Endothelial cell of umbilical vein (primary cell): ENCODE measurements around the gene C10orf105. TPM values are rescaled to one million over a fixed set of nuclear protein-coding genes. Genes with fewer than 3 reads are reported as not detected.

Experiments
- BruUV-seq: library from RNA; stranded (reverse); fragments of 400-500 nt; replicated peaks from 2 replicates; lab custom pipeline; 2021; lab: Mats Ljungman, UMichigan
- CTCF ChIA-PET: fragments of 300-600, 350-600 bp; sonication (Branson Sonifier 250); formaldehyde crosslinking; loops from one replicate; lab custom pipeline; 2021; ENCODE audit warnings: antibody characterized with exemption, inconsistent platforms; lab: Charles Lee
- POLR2A ChIA-PET: fragments of 300-600, 350-600 bp; sonication (Branson Sonifier 250); formaldehyde crosslinking; loops from one replicate; lab custom pipeline; 2021; ENCODE audit warnings: antibody characterized with exemption, inconsistent platforms; lab: Charles Lee
- DNase-seq: peaks from one replicate; pipeline ENCODE4 v3.0.0-alpha.2; 2011; ENCODE audit warnings: low read depth, low spot score
- FAIRE-seq: peaks from 2 replicates; lab custom pipeline; 2011; peaks lifted over from hg19 to GRCh38; lab: Jason Lieb, UNC
- H2AFZ ChIP-seq: 2 replicates; pipeline ENCODE4 v1.6.0; 2012; ENCODE audit warnings: low read depth, low read length, control low read depth, inconsistent platforms
- H3K27ac ChIP-seq: 2 replicates; pipeline ENCODE4 v1.5.1; 2011; ENCODE audit warnings: low read depth, mild to moderate bottlenecking, control low read depth, low read length, moderate library complexity; ENCODE audit not compliant: insufficient read depth
- H3K27me3 ChIP-seq, 2 experiments: 2 replicates each; pipeline versions ENCODE4 v1.6.0 to v1.6.1; 2011; ENCODE audit warnings: low read length in 2 of 2, mixed read lengths in 1 of 2; ENCODE audit not compliant: control insufficient read depth in 2 of 2, insufficient read depth in 2 of 2
- H3K36me3 ChIP-seq, 2 experiments: 2 replicates in 1 of 2; 3 replicates in 1 of 2; pipeline ENCODE4 v1.5.1; 2011; ENCODE audit warnings: low read length in 2 of 2, mild to moderate bottlenecking in 1 of 2, moderate library complexity in 1 of 2; ENCODE audit not compliant: control insufficient read depth in 2 of 2, insufficient read depth in 2 of 2; ENCODE audit errors: extremely low read depth in 1 of 2
- H3K4me1 ChIP-seq: 3 replicates; pipeline ENCODE4 v1.5.1; 2011; ENCODE audit warnings: mild to moderate bottlenecking, low read length; ENCODE audit not compliant: control insufficient read depth, insufficient read depth; ENCODE audit errors: extremely low read depth
- H3K4me2 ChIP-seq: 2 replicates; pipeline ENCODE4 v1.6.1; 2011; ENCODE audit warnings: low read length, control low read depth, mixed read lengths; ENCODE audit not compliant: insufficient read depth
- H3K4me3 ChIP-seq, 3 experiments: fragments of 200-600 bp in 1 of 3; sonication (generic), shearing (Covaris generic) in 1 of 3; replicated peaks in 1 of 3; 2 replicates each; pipeline ENCODE4 v1.5.1; 2011 to 2016; ENCODE audit warnings: control low read depth in 3 of 3, low read length in 3 of 3, mild to moderate bottlenecking in 2 of 3, inconsistent platforms in 1 of 3, low read depth in 1 of 3, moderate library complexity in 1 of 3; ENCODE audit not compliant: insufficient read depth in 1 of 3
- H3K79me2 ChIP-seq: 2 replicates; pipeline ENCODE4 v1.6.0; 2012; ENCODE audit warnings: low read length, inconsistent platforms; ENCODE audit not compliant: control insufficient read depth, insufficient read depth
- H3K9ac ChIP-seq: replicated peaks from 2 replicates; pipeline ENCODE3; 2011; ENCODE audit warnings: low read length, control low read depth; ENCODE audit not compliant: insufficient read depth; ENCODE audit errors: extremely low read depth
- H3K9me1 ChIP-seq: replicated peaks from 3 replicates; pipeline ENCODE4 v1.6.0; 2011; ENCODE audit warnings: mild to moderate bottlenecking, low read length; ENCODE audit not compliant: control insufficient read depth, insufficient read depth; ENCODE audit errors: extremely low read depth
- H3K9me3 ChIP-seq: replicated peaks from 2 replicates; pipeline ENCODE4 v1.5.1; 2012; ENCODE audit warnings: low read length, inconsistent platforms; ENCODE audit not compliant: control insufficient read depth, insufficient read depth
- H4K20me1 ChIP-seq: replicated peaks from 2 replicates; pipeline ENCODE3; 2011; ENCODE audit warnings: mild to moderate bottlenecking, low read length; ENCODE audit not compliant: control insufficient read depth, insufficient read depth; ENCODE audit errors: extremely low read depth
- EZH2 ChIP-seq: IDR thresholded peaks from 2 replicates; pipeline ENCODE4 v1.6.1; 2012; ENCODE audit warnings: borderline replicate concordance, low read depth, mild to moderate bottlenecking, moderate library complexity, low read length, inconsistent platforms; ENCODE audit not compliant: severe bottlenecking
- FOS ChIP-seq: IDR thresholded peaks from 2 replicates; pipeline ENCODE4 v1.6.1; 2011; ENCODE audit warnings: mild to moderate bottlenecking, low read length, moderate library complexity, borderline replicate concordance; ENCODE audit not compliant: insufficient read depth
- GATA2 ChIP-seq: IDR thresholded peaks from 2 replicates; pipeline ENCODE4 v1.7.0; 2011; ENCODE audit warnings: low read depth, mild to moderate bottlenecking, moderate library complexity, mixed read lengths, low read length; ENCODE audit not compliant: insufficient read length, insufficient read depth
- JUN ChIP-seq: IDR thresholded peaks from 2 replicates; pipeline ENCODE4 v1.6.1; 2011; ENCODE audit warnings: borderline replicate concordance, low read depth; ENCODE audit not compliant: insufficient read length, insufficient read depth
- MYC ChIP-seq: IDR thresholded peaks from one replicate; pipeline ENCODE4 v1.6.1; 2011; ENCODE audit warnings: mild to moderate bottlenecking, low read depth, low read length
- POLR2A ChIP-seq: IDR thresholded peaks from 2 replicates; pipeline ENCODE4 v1.6.1; 2012; ENCODE audit warnings: low read depth, mild to moderate bottlenecking, control low read depth, low read length
- POLR2AphosphoS5 ChIP-seq: IDR thresholded peaks from 2 replicates; pipeline ENCODE4 v1.6.1; 2012; ENCODE audit warnings: low read depth, mild to moderate bottlenecking, control low read depth, low read length, moderate library complexity; ENCODE audit not compliant: insufficient read depth
- dilution Hi-C: fragments of 300-500 bp; cut with MboI; formaldehyde crosslinking; loops from one replicate; pipeline ENCODE4 v1.15.0; 2019; ENCODE audit warnings: low sequenced_read_pairs; ENCODE audit not compliant: extremely low pct_ligation_motif_present
- intact Hi-C: fragments of 100-400 bp; cut with micrococcal nuclease; formaldehyde crosslinking; loops from one replicate; pipeline ENCODE4 v1.10.0; 2022
- polyA plus RNA-seq, 4 experiments: library from polyadenylated mRNA; depleted of rRNA in 3 of 4; stranded (reverse) in 3 of 4; unstranded in 1 of 4; fragments of >200 nt; gene quantifications; 2 replicates each; pipeline versions ENCODE4 v1.2.1 to v1.2.3, GENCODE V29; 2011 to 2012; ENCODE audit warnings: missing spikeins in 1 of 4
- total RNA-seq: library from RNA; stranded (reverse); gene quantifications from 2 replicates; pipeline ENCODE4 v1.2.3, GENCODE V29; 2021
- TF ChIP-seq, protein P1 (sequence below), 2 donors: IDR thresholded peaks; 1 replicate in 1 of 2; 2 replicates in 1 of 2; pipeline ENCODE4 v1.5.1; 2011; ENCODE audit warnings: low read length in 2 of 2, mild to moderate bottlenecking in 2 of 2, moderate library complexity in 2 of 2, control low read depth in 1 of 2, inconsistent platforms in 1 of 2, low read depth in 1 of 2; ENCODE audit not compliant: insufficient read depth in 1 of 2; ENCODE audit errors: extremely low read depth in 1 of 2
- TF ChIP-seq, protein P2 (sequence below): IDR thresholded peaks from 2 replicates; pipeline ENCODE4 v1.6.1; 2011; ENCODE audit not compliant: insufficient read depth, insufficient read length

Gene C10orf105
- total and polyA plus RNA-seq, 2 donors (not counting 3 experiments of a cell fraction or from before 2014, with no cell fraction given) = not detected

DNA sequence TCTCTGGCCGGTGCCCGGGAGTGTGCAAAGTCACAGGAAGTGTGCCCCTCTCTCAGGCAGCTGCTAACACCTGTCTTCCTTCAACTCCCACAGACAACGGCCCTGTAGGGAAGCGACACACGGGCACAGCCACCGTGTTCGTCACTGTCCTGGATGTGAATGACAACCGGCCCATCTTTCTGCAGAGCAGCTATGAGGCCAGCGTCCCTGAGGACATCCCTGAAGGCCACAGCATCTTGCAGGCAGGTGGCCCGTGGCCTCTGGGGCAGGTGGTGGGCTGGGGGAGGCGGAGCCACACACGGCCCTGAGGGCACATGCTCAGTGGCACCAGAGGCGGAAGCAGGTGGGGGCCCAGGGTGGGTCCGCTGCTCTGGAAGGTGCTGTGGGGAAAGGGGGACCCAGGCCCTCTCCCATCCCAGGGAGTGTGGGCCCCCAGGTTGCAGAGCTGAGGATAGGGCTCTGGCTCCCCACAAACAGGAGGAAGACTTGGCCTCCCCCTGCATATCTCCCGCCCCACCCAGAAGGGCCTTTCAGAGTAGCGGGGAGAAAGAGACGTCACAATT, 6.9 kb downstream of the C10orf105 start:
- ChIA-PET CTCF (interaction anchor here (1.2 to 3.1 kb wide), 4 partner anchors 17 to 394 kb away, joined by 3 to 20 read pairs (median 6); partner anchors contain the start of genes SLC29A3 and VSIR), POLR2A (no interaction called here)
- no peaks in the 10 kb centered on the region for H3K9me1 ChIP-seq
- no peak for TF ChIP-seq MYC
- no peak for TF ChIP-seq POLR2A
- no peak for TF ChIP-seq EZH2
- no peak for TF ChIP-seq JUN
- TF ChIP-seq, protein P1, sequence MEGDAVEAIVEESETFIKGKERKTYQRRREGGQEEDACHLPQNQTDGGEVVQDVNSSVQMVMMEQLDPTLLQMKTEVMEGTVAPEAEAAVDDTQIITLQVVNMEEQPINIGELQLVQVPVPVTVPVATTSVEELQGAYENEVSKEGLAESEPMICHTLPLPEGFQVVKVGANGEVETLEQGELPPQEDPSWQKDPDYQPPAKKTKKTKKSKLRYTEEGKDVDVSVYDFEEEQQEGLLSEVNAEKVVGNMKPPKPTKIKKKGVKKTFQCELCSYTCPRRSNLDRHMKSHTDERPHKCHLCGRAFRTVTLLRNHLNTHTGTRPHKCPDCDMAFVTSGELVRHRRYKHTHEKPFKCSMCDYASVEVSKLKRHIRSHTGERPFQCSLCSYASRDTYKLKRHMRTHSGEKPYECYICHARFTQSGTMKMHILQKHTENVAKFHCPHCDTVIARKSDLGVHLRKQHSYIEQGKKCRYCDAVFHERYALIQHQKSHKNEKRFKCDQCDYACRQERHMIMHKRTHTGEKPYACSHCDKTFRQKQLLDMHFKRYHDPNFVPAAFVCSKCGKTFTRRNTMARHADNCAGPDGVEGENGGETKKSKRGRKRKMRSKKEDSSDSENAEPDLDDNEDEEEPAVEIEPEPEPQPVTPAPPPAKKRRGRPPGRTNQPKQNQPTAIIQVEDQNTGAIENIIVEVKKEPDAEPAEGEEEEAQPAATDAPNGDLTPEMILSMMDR (IDR thresholded peaks at IDR 0.05; ENCODE audit: extremely low read depth in 1 of 2, insufficient read depth in 1 of 2, low read depth in 1 of 2, low read length in 2 of 2) = no peak
- no peak for TF ChIP-seq GATA2
- no peak for TF ChIP-seq FOS
- TF ChIP-seq, protein P2, sequence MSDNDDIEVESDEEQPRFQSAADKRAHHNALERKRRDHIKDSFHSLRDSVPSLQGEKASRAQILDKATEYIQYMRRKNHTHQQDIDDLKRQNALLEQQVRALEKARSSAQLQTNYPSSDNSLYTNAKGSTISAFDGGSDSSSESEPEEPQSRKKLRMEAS = no peak
- TF ChIP-seq POLR2AphosphoS5 = no peak
- H3K36me3 ChIP-seq = no peaks in the 10 kb centered on the region
- dilution Hi-C loops (no loop called here), intact Hi-C loops (loop anchor here (5.0 kb wide), 1 partner anchor 100 kb away; no protein-coding TSS in a partner anchor)
- H3K9ac ChIP-seq = no peak overlapping the region
- no peaks in the 10 kb centered on the region for H3K9me3 ChIP-seq
- H3K27ac ChIP-seq = no peak overlapping the region
- no peak for DNase-seq
- H3K79me2 ChIP-seq = no peaks in the 10 kb centered on the region
- no TSS peak for BruUV-seq
- H3K4me2 ChIP-seq = no peak overlapping the region
- no peak overlapping the region for H3K4me3 ChIP-seq
- FAIRE-seq = no peak
- H2AFZ ChIP-seq = peak overlapping the region; percentile 17
- peaks cover 3% of the 10 kb centered on the region for H3K4me1 ChIP-seq
- H4K20me1 ChIP-seq = no peaks in the 10 kb centered on the region
- peaks cover 0 to 2% of the 10 kb centered on the region in 2 experiments for H3K27me3 ChIP-seq
